ENCODE results near the gene SLC25A4. TPM values are rescaled to one million over a fixed set of nuclear protein-coding genes. Genes with fewer than 3 reads are reported as not detected.

The SLC25A4 gene
- total and polyA plus RNA-seq, 10 of the 15 experiments (the other 5 are each of a cell fraction or from before 2014, with no cell fraction given) = 12.6 to 161 (median 38.2) TPM

DNA sequence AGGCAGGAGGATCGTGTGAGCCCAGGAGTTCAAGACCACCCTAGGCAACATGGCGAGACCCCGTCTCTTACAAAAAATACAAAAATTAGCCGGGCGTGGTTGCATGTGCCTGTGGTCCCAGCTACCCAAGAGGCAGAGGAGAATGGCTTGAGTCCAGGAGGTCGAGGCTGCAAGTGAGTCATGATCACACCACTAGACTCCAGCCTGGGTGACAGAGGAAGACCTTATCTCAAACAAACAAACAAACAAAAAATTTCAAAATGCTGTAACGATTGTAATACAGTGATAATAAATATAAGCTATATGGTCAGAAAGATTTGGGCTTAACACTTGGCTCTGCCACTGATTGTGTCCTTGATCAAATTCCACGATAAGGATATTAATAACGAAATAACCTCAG, 24.2 kb downstream of the SLC25A4 start:
- Histone ChIP-seq H3K36me3 (ENCODE audit: control insufficient read depth in 2 of 2, insufficient read depth in 2 of 2, low read length in 1 of 2) (peaks cover 1 to 16% of the 10 kb centered on the region in 2 experiments; a peak in 3 of 4 replicates), H3K4me3 (no peak overlapping the region), H3K9me3 (replicated peaks; ENCODE audit: control insufficient read depth, insufficient read depth, low read length) (peaks cover 2% of the 10 kb centered on the region; the same call in 1 of the 3 replicates), H3K27me3 (replicated peaks in 1 of 2; ENCODE audit: control insufficient read depth in 2 of 2, insufficient read depth in 2 of 2, low read length in 1 of 2) (no peaks in the 10 kb centered on the region), H3K9ac (ENCODE audit: control insufficient read depth, insufficient read depth, low read length) (no peak overlapping the region), H3K79me2 (ENCODE audit: control insufficient read depth, insufficient read depth, low read length) (peaks cover 2% of the 10 kb centered on the region), H3K4me2 (ENCODE audit: control insufficient read depth, insufficient read depth) (no peak overlapping the region), H3K4me1 (ENCODE audit: control insufficient read depth, insufficient read depth, low read length) (peaks cover 28% of the 10 kb centered on the region), H2AFZ (ENCODE audit: control insufficient read depth, low read depth, low read length) (no peak overlapping the region), H3K27ac (ENCODE audit: control insufficient read depth, insufficient read depth) (no peak overlapping the region), H4K20me1 (ENCODE audit: control insufficient read depth, insufficient read depth) (peaks cover 9% of the 10 kb centered on the region; the same call in 1 of the 2 replicates)
- ChIA-PET CTCF (interaction anchor here (1.1 to 5.5 kb wide), 7 partner anchors 15 to 139 kb away, joined by 3 to 43 read pairs (median 6); partner anchors contain the start of gene SLC25A4), SMC1A (ENCODE audit: uncharacterized antibody, unreplicated experiment) (interaction anchor here (0.6 to 3.9 kb wide), 3 partner anchors 17 to 71 kb away, joined by 3 to 14 read pairs (median 5); no protein-coding TSS in a partner anchor), POLR2A (interaction anchor here (1.0 kb wide), 1 partner anchor 583 kb away, joined by 3 read pairs; no protein-coding TSS in a partner anchor), RAD21 (ENCODE audit: unreplicated experiment) (no interaction called here)
- DNase-seq (ENCODE audit: low read depth, low spot score) (no peak), ATAC-seq (no peak), FAIRE-seq (no peak)
- WGBS (ENCODE audit: insufficient coverage, insufficient replicate concordance, low lambda C conversion rate, missing lambda C conversion rate) = 91% methylated on average over 9 of the region's 9 CpGs
- intact Hi-C loops (cut with micrococcal nuclease; ENCODE audit: unreplicated experiment) (no loop called here), in situ Hi-C loops (cut with MboI) (no loop called here)
- BruUV-seq (replicated peaks) = no TSS peak
- TF ChIP-seq NRF1 (conservative IDR thresholded peaks at IDR 0.05; ENCODE audit: low read depth, low read length) (no peak), CBFB (IDR thresholded peaks at IDR 0.05; ENCODE audit: low read depth) (no peak), SPI1 (IDR thresholded peaks at IDR 0.05; ENCODE audit: borderline replicate concordance, insufficient read depth, low read depth, low read length) (no peak), PAX5 (IDR thresholded peaks at IDR 0.05; ENCODE audit: borderline replicate concordance, low read depth, low read length) (no peak), ZZZ3 (IDR thresholded peaks at IDR 0.05; ENCODE audit: control insufficient read depth, insufficient read length, low read depth) (no peak), NBN (IDR thresholded peaks at IDR 0.05) (no peak), RCOR1 (conservative IDR thresholded peaks at IDR 0.05; ENCODE audit: low read depth, low read length) (no peak), SUZ12 (IDR thresholded peaks at IDR 0.05; ENCODE audit: unreplicated experiment) (no peak), SMARCA5 (IDR thresholded peaks at IDR 0.05) (no peak)
